Type B pancreatic cell (in vitro differentiated cells): ENCODE data around the gene CNN1. TPM values are rescaled to one million over a fixed set of nuclear protein-coding genes. Genes with fewer than 3 reads are reported as not detected.

Experiments used
- DNase-seq: peaks from one replicate; pipeline ENCODE4 v3.0.0; 2021; ENCODE audit warnings: mixed read lengths; ENCODE audit not compliant: unreplicated experiment; ENCODE audit errors: extremely low spot score
- H3K27ac Mint-ChIP-seq: 2 replicates; pipeline ENCODE4 v1.8.0; 2021; ENCODE audit warnings: mild to moderate bottlenecking, mixed read lengths
- H3K27me3 Mint-ChIP-seq: 2 replicates; pipeline ENCODE4 v1.8.0; 2021; ENCODE audit warnings: mixed read lengths
- H3K36me3 Mint-ChIP-seq: 2 replicates; pipeline ENCODE4 v1.8.0; 2021; ENCODE audit warnings: mixed read lengths
- H3K4me1 Mint-ChIP-seq: one replicate; pipeline ENCODE4 v1.8.0; 2021; ENCODE audit warnings: mixed read lengths; ENCODE audit not compliant: unreplicated experiment
- H3K4me3 Mint-ChIP-seq: 2 replicates; pipeline ENCODE4 v1.8.0; 2021; ENCODE audit warnings: mild to moderate bottlenecking, mixed read lengths
- H3K9me3 Mint-ChIP-seq: 2 replicates; pipeline ENCODE4 v1.8.0; 2021; ENCODE audit warnings: mixed read lengths
- CTCF ChIP-seq: fragments of 200-600 bp; sonication (generic); conservative IDR thresholded peaks from 2 replicates; pipeline ENCODE4 v1.5.0; 2021; ENCODE audit warnings: antibody characterized with exemption, mild to moderate bottlenecking
- total RNA-seq: library from RNA; stranded (reverse); gene quantifications from 2 replicates; pipeline ENCODE4 v1.2.1, GENCODE V29; 2021; ENCODE audit warnings: low replicate concordance

CNN1 gene
- total RNA-seq, 1 donor from 2014 or later: 7.9 TPM

DNA sequence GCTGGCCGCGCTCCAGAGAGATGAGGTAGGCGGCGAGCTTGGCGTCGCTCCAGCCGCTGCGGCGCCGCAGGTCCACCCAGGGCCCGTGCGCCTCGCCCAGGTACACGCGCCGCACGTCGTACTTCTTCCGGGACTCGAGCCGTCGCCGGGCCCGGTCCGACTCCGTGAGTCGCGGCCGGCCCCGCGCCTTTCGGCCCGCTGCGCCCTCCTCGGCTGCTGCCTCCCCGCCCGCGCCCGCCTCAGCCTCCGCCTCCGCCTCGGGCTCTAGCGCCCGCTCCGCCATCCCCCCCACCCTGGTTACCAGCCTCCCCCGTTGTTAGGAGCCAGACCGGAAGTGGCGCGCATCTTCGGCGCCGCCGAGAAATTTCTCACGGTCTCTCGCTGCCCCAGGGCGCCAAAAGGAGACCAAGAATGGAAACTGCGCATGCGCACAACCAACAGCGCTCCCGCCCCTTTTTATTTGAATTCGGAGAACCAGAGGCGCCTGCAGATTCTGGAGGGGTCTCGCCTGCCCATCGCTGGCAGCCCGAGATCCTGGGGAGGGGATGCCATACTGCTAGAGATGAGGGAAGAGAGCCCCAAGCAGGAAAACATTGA lies 33.0 kb upstream of the CNN1 start, which contains the start of gene ZNF653:
ZNF653 (minus strand) TSS at position 336 of the 597 bp plus-strand sequence; CDS start at position 283, 53 bp downstream.
- H3K4me3 Mint-ChIP-seq: peak within 1 kb of the TSS; percentile 92
- no peaks in the 10 kb centered on the region for H3K9me3 Mint-ChIP-seq
- TF ChIP-seq CTCF: no peak
- H3K36me3 Mint-ChIP-seq: no peaks in the 10 kb centered on the region
- peak; percentile 98 for DNase-seq
- H3K4me1 Mint-ChIP-seq: peaks cover 8% of the 10 kb centered on the region
- H3K27me3 Mint-ChIP-seq: no peaks in the 10 kb centered on the region
- H3K27ac Mint-ChIP-seq: peak within 1 kb of the TSS; percentile 94

DNA sequence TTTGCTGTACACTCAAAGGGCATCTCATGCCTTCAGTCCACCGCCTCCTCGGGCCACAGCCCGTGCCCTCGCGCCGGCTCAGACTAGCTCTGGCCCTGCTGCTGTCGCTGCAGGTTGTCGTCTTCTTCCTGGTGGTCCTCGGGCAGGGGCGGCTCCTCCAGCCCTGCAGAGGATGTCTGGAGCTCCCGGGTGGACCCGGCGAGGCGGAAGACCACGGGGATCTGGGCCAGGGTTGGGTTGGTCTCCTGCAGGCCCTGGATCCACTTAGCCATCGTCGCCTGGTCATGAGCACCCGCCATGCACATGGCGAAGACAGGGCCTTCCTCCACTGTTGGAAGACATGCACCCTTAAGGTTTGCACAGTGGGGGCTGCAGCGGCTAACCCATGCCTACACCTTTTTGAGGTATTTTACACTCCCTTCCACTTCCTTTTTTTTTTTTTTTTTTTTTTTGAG lies 32.5 kb upstream of the CNN1 start:
- no peaks in the 10 kb centered on the region for H3K9me3 Mint-ChIP-seq
- H3K4me3 Mint-ChIP-seq: peak overlapping the region; percentile 92
- H3K27ac Mint-ChIP-seq: peak overlapping the region; percentile 94
- no peak for DNase-seq
- no peaks in the 10 kb centered on the region for H3K27me3 Mint-ChIP-seq
- no peaks in the 10 kb centered on the region for H3K36me3 Mint-ChIP-seq
- no peak for TF ChIP-seq CTCF
- H3K4me1 Mint-ChIP-seq: peaks cover 8% of the 10 kb centered on the region

- Mint-ChIP-seq H3K9me3 (no peaks in the 10 kb centered on the region), H3K27me3 (no peaks in the 10 kb centered on the region), H3K4me1 (peaks cover 8% of the 10 kb centered on the region), H3K36me3 (no peaks in the 10 kb centered on the region), H3K4me3 (peak overlapping the region; percentile 78), H3K27ac (peak overlapping the region; percentile 51)
- TF ChIP-seq CTCF: no peak
- no peak for DNase-seq
Observed at GRCh38 chr19:11506967-11507366, 31.7 kb upstream of the CNN1 start.

- Mint-ChIP-seq H3K4me1 (peaks cover 8% of the 10 kb centered on the region), H3K36me3 (no peaks in the 10 kb centered on the region), H3K27ac (no peak overlapping the region), H3K4me3 (peak overlapping the region; percentile 34), H3K9me3 (no peaks in the 10 kb centered on the region), H3K27me3 (no peaks in the 10 kb centered on the region)
- no peak for DNase-seq
- no peak for TF ChIP-seq CTCF
Observed at GRCh38 chr19:11507370-11508078, 31.1 kb upstream of the CNN1 start.

GRCh38 chr19:11510444-11510843 lies 28.2 kb upstream of the CNN1 start:
- H3K4me1 Mint-ChIP-seq: no peaks in the 10 kb centered on the region

More at GRCh38 chr19:11510444-11510843, 28.2 kb upstream of the CNN1 start:
- TF ChIP-seq CTCF: no peak
- no peaks in the 10 kb centered on the region for H3K9me3 Mint-ChIP-seq
- H3K27ac Mint-ChIP-seq: no peak overlapping the region
- no peak for DNase-seq
- H3K27me3 Mint-ChIP-seq: no peaks in the 10 kb centered on the region
- no peak overlapping the region for H3K4me3 Mint-ChIP-seq
- no peaks in the 10 kb centered on the region for H3K36me3 Mint-ChIP-seq
